SK-N-SH (cell line): Measurements from ENCODE around the gene FAM118A. TPM values are rescaled to one million over a fixed set of nuclear protein-coding genes. Genes with fewer than 3 reads are reported as not detected.
A peak's percentile ranks its signal among the peaks of the same experiment; 100 is the strongest.

Experiments
- CTCF ChIA-PET: fragments of 300-600, 350-600 bp; formaldehyde crosslinking; extraction: SDS; loops from one replicate; lab custom pipeline; 2021; lab: Yijun Ruan, JAX
- POLR2A ChIA-PET: fragments of 350-600 bp; sonication (Branson Sonifier 250); formaldehyde crosslinking; extraction: SDS; loops from one replicate; lab custom pipeline; 2020; ENCODE audit warnings: antibody characterized with exemption, inconsistent platforms; lab: Yijun Ruan, JAX
- DNase-seq: peaks from one replicate; pipeline ENCODE4 v3.0.0; 2012
- H2AFZ ChIP-seq: fragments of 200-600 bp; sonication (generic); 2 replicates; pipeline ENCODE4 v1.8.1; 2016; ENCODE audit warnings: antibody characterized with exemption, mild to moderate bottlenecking, low read depth
- H3F3A ChIP-seq: fragments of 200-600 bp; sonication (generic); replicated peaks from 2 replicates; pipeline ENCODE3; 2016; ENCODE audit warnings: antibody characterized with exemption, mild to moderate bottlenecking; ENCODE audit not compliant: insufficient read depth
- H3K27ac ChIP-seq, 2 experiments: fragments of 200-500 bp in 1 of 2; fragments of 200-600 bp in 1 of 2; sonication (Bioruptor generic) in 1 of 2; sonication (generic), shearing (Covaris generic) in 1 of 2; 2 replicates each; pipeline versions ENCODE4 v1.5.1 to v1.6.1; 2014 to 2016; ENCODE audit warnings: low read depth in 2 of 2, inconsistent platforms in 1 of 2, low read length in 1 of 2, mild to moderate bottlenecking in 1 of 2, mixed read lengths in 1 of 2
- H3K27me3 ChIP-seq: fragments of 200-600 bp; sonication (generic), shearing (Covaris generic); 2 replicates; pipeline ENCODE4 v1.6.1; 2016; ENCODE audit warnings: mixed run types; ENCODE audit not compliant: insufficient read depth
- H3K36me3 ChIP-seq, 2 experiments: fragments of 200-500 bp in 1 of 2; fragments of 200-600 bp in 1 of 2; sonication (Bioruptor generic) in 1 of 2; sonication (generic) in 1 of 2; replicated peaks in 1 of 2; 2 replicates each; pipeline versions ENCODE3 to v1.5.1; 2014 to 2016; ENCODE audit warnings: low read length in 1 of 2, mild to moderate bottlenecking in 1 of 2; ENCODE audit not compliant: insufficient read depth in 2 of 2, control insufficient read depth in 1 of 2
- H3K4me1 ChIP-seq, 2 experiments: fragments of 200-500 bp in 1 of 2; fragments of 200-600 bp in 1 of 2; sonication (Bioruptor generic) in 1 of 2; sonication (generic), shearing (Covaris generic) in 1 of 2; 2 replicates each; pipeline versions ENCODE4 v1.5.1 to v1.6.1; 2014 to 2016; ENCODE audit warnings: low read depth in 1 of 2, low read length in 1 of 2, mixed run types in 1 of 2; ENCODE audit not compliant: insufficient read depth in 2 of 2, control insufficient read depth in 1 of 2
- H3K4me2 ChIP-seq: fragments of 200-600 bp; sonication (generic), shearing (Covaris generic); 2 replicates; pipeline ENCODE4 v1.6.1; 2017; ENCODE audit warnings: mixed run types
- H3K4me3 ChIP-seq, 2 experiments: fragments of 200-500 bp in 1 of 2; fragments of 200-600 bp in 1 of 2; sonication (Bioruptor generic) in 1 of 2; sonication (generic), shearing (Covaris generic) in 1 of 2; 2 replicates each; pipeline versions ENCODE4 v1.5.1 to v1.8.1; 2014 to 2016; ENCODE audit warnings: low read depth in 2 of 2, inconsistent platforms in 1 of 2, low read length in 1 of 2, mild to moderate bottlenecking in 1 of 2, mixed read lengths in 1 of 2, moderate library complexity in 1 of 2
- H3K79me2 ChIP-seq: fragments of 200-600 bp; sonication (generic); 2 replicates; pipeline ENCODE4 v1.8.1; 2017; ENCODE audit warnings: mild to moderate bottlenecking; ENCODE audit not compliant: insufficient read depth
- H3K9ac ChIP-seq: fragments of 200-600 bp; sonication (generic); 2 replicates; pipeline ENCODE4 v1.6.1; 2017; ENCODE audit warnings: mixed run types
- H3K9me2 ChIP-seq: fragments of 200-600 bp; sonication (generic); 2 replicates; pipeline ENCODE4 v1.6.1; 2017; ENCODE audit warnings: mixed run types
- H3K9me3 ChIP-seq: fragments of 200-600 bp; sonication (generic); 2 replicates; pipeline ENCODE4 v1.6.1; 2017; ENCODE audit warnings: mixed run types, mild to moderate bottlenecking, moderate library complexity
- H4K20me1 ChIP-seq: fragments of 200-600 bp; sonication (generic); 2 replicates; pipeline ENCODE4 v1.6.1; 2017; ENCODE audit warnings: mild to moderate bottlenecking, mixed run types; ENCODE audit not compliant: insufficient read depth
- CHD2 ChIP-seq: fragments of 150-350 bp; IDR thresholded peaks from 2 replicates; pipeline ENCODE4 v1.6.1; 2018; ENCODE audit warnings: low read length; ENCODE audit not compliant: partially characterized antibody
- EP300 ChIP-seq, 2 experiments: IDR thresholded peaks; 2 replicates each; pipeline versions ENCODE4 v1.4.0 to v1.6.1; 2012; ENCODE audit warnings: borderline replicate concordance in 1 of 2, low read depth in 1 of 2, low read length in 1 of 2
- FOSL2 ChIP-seq: IDR thresholded peaks from 2 replicates; pipeline ENCODE4 v1.4.0; 2012; ENCODE audit warnings: low read depth, mild to moderate bottlenecking, moderate library complexity, borderline replicate concordance
- FOXJ3 ChIP-seq: sonication (generic); formaldehyde crosslinking; IDR thresholded peaks from 2 replicates; pipeline ENCODE4 v1.5.1; 2020; ENCODE audit warnings: mild to moderate bottlenecking, missing genetic modification reagents
- FOXM1 ChIP-seq: IDR thresholded peaks from 2 replicates; pipeline ENCODE4 v1.4.0; 2012; ENCODE audit warnings: low read depth, mild to moderate bottlenecking
- GATA2 ChIP-seq: sonication (generic); formaldehyde crosslinking; IDR thresholded peaks from 2 replicates; pipeline ENCODE4 v1.5.0; 2020; ENCODE audit warnings: mild to moderate bottlenecking, missing genetic modification reagents
- MXI1 ChIP-seq: IDR thresholded peaks from 2 replicates; pipeline ENCODE4 v1.6.1; 2012; ENCODE audit warnings: mild to moderate bottlenecking, low read depth, low read length, improper control_type of control experiment
- NRF1 ChIP-seq: IDR thresholded peaks from 2 replicates; pipeline ENCODE4 v1.6.1; 2012; ENCODE audit warnings: low read depth, mild to moderate bottlenecking, low read length
- POLR2AphosphoS5 ChIP-seq: IDR thresholded peaks from 2 replicates; pipeline ENCODE4 v1.6.1; 2012; ENCODE audit warnings: low read depth, low read length
- RAD21 ChIP-seq: IDR thresholded peaks from 2 replicates; pipeline ENCODE4 v1.6.1; 2012; ENCODE audit warnings: mild to moderate bottlenecking, low read length
- RCOR1 ChIP-seq: fragments of 150-350 bp; IDR thresholded peaks from 2 replicates; pipeline ENCODE4 v1.6.1; 2017; ENCODE audit warnings: antibody characterized with exemption, low read length
- REST ChIP-seq: IDR thresholded peaks from 2 replicates; pipeline ENCODE4 v1.6.1; 2012; ENCODE audit warnings: mild to moderate bottlenecking, low read depth, low read length, moderate library complexity
- RFX5 ChIP-seq: IDR thresholded peaks from 2 replicates; pipeline ENCODE4 v1.6.1; 2012; ENCODE audit warnings: mild to moderate bottlenecking, improper control_type of control experiment, low read length
- RXRA ChIP-seq: IDR thresholded peaks from 2 replicates; pipeline ENCODE4 v1.4.0; 2012; ENCODE audit warnings: low read depth, mild to moderate bottlenecking, borderline replicate concordance
- SIN3A ChIP-seq: IDR thresholded peaks from 2 replicates; pipeline ENCODE4 v1.6.1; 2012; ENCODE audit warnings: low read depth, mild to moderate bottlenecking, low read length, moderate library complexity, borderline replicate concordance
- SMC3 ChIP-seq: IDR thresholded peaks from 2 replicates; pipeline ENCODE4 v1.6.1; 2012; ENCODE audit warnings: low read depth, low read length, improper control_type of control experiment
- TAF1 ChIP-seq: IDR thresholded peaks from 2 replicates; pipeline ENCODE4 v1.6.1; 2012; ENCODE audit warnings: low read depth, mild to moderate bottlenecking, low read length, moderate library complexity, borderline replicate concordance
- TEAD4 ChIP-seq: IDR thresholded peaks from 2 replicates; pipeline ENCODE4 v1.4.0; 2012; ENCODE audit warnings: mild to moderate bottlenecking, borderline replicate concordance; ENCODE audit not compliant: insufficient read depth
- USF1 ChIP-seq: IDR thresholded peaks from 2 replicates; pipeline ENCODE4 v1.4.0; 2012; ENCODE audit warnings: low read depth, borderline replicate concordance
- WGBS: methylation state at CpG from one replicate; pipeline ENCODE4 v1.1.6; 2017; ENCODE audit warnings: low lambda C conversion rate; 5-methylcytosine and 5-hydroxymethylcytosine counted together
- polyA plus RNA-seq, 3 experiments: library from polyadenylated mRNA; depleted of rRNA; stranded (reverse); fragments of >200 nt; gene quantifications; 2 replicates each; pipeline ENCODE4 v1.2.3, GENCODE V29; 2012
- TF ChIP-seq, protein P1 (sequence below): IDR thresholded peaks from 2 replicates; pipeline ENCODE4 v1.4.0; 2012; ENCODE audit warnings: low read depth, borderline replicate concordance
- TF ChIP-seq, protein P2 (sequence below): IDR thresholded peaks from 2 replicates; pipeline ENCODE4; 2012
- TF ChIP-seq, protein P3 (sequence below): fragments of 200-600 bp; sonication (generic); IDR thresholded peaks from 2 replicates; pipeline ENCODE4 v1.6.1; 2017; ENCODE audit warnings: antibody characterized with exemption, mild to moderate bottlenecking, moderate library complexity
- TF ChIP-seq, protein P4 (sequence below): fragments of 150-350 bp; IDR thresholded peaks from 2 replicates; pipeline ENCODE4 v1.6.1; 2017; ENCODE audit warnings: antibody characterized with exemption, low read length, low read depth, borderline replicate concordance

The FAM118A gene
- polyA plus RNA-seq, 1 of the 3 experiments (the other 2 are of a cell fraction): 11.3 TPM

DNA sequence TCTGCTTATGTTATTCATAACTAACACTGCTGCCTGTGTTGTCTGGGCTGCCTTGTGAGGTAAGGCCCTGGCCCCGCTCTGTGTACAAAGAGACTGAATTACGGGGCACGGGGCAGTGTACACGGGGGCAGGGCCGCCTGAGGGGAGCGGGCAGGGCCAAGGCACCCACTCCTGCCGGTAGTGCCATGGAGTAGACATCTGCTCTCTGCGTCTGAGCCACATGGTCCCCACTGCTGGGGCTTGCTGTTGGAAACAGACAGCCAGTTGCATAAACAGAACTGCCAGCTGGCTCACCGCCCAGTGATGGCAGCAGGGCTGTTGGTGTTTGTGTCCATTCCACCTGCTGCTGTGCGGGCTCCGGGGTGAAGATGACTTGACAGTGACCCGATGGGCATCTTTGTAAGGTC, 19.8 kb downstream of the FAM118A start:
- peak overlapping the region; percentile 17 to 95; a peak in 3 of 4 replicates for H3K27ac ChIP-seq
- peaks cover 0 to 24% of the 10 kb centered on the region in 2 experiments for H3K36me3 ChIP-seq
- no peaks in the 10 kb centered on the region for H3K79me2 ChIP-seq
- H3K4me3 ChIP-seq: no peak overlapping the region
- H3K4me1 ChIP-seq: peaks cover 0 to 34% of the 10 kb centered on the region in 2 experiments; a peak in 2 of 4 replicates
- peaks cover 6% of the 10 kb centered on the region for H3F3A ChIP-seq
- H3K9ac ChIP-seq: no peak overlapping the region
- no peaks in the 10 kb centered on the region for H3K9me2 ChIP-seq
- H4K20me1 ChIP-seq: no peaks in the 10 kb centered on the region
- WGBS: 56% methylated on average over 11 of the region's 12 CpGs
- CTCF ChIA-PET: interaction anchor here (1.1 kb wide), 1 partner anchor 112 kb away, joined by 3 read pairs; no protein-coding TSS in a partner anchor
- peak; percentile 94 for DNase-seq
- H3K27me3 ChIP-seq: no peaks in the 10 kb centered on the region
- H2AFZ ChIP-seq: no peak overlapping the region
- POLR2A ChIA-PET: interaction anchor here (0.7 kb wide), 1 partner anchor 10 kb away, joined by 3 read pairs; no protein-coding TSS in a partner anchor
- TF ChIP-seq, protein P1, sequence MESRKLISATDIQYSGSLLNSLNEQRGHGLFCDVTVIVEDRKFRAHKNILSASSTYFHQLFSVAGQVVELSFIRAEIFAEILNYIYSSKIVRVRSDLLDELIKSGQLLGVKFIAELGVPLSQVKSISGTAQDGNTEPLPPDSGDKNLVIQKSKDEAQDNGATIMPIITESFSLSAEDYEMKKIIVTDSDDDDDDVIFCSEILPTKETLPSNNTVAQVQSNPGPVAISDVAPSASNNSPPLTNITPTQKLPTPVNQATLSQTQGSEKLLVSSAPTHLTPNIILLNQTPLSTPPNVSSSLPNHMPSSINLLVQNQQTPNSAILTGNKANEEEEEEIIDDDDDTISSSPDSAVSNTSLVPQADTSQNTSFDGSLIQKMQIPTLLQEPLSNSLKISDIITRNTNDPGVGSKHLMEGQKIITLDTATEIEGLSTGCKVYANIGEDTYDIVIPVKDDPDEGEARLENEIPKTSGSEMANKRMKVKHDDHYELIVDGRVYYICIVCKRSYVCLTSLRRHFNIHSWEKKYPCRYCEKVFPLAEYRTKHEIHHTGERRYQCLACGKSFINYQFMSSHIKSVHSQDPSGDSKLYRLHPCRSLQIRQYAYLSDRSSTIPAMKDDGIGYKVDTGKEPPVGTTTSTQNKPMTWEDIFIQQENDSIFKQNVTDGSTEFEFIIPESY: no peak
- TF ChIP-seq REST (no peak), RXRA (no peak), TAF1 (no peak), MXI1 (peak; percentile 97), RAD21 (peak; percentile 24; the same call in 1 of the 2 replicates), SMC3 (no peak; the same call in 1 of the 2 replicates), POLR2AphosphoS5 (no peak), USF1 (no peak), GATA2 (CRISPR knock-in tag) (peak; percentile 38; the same call in 1 of the 2 replicates), RFX5 (no peak), CHD2 (peak; percentile 93), EP300 (IDR thresholded peaks at IDR 0.05; ENCODE audit: borderline replicate concordance in 1 of 2, low read depth in 1 of 2, low read length in 1 of 2) (peak in 1 of 2 experiments; percentile 92; a peak in 2 of 4 replicates), FOXJ3 (CRISPR knock-in tag) (peak; percentile 98), RCOR1 (peak; percentile 93), NRF1 (no peak), SIN3A (0 out of 2 replicates have a peak, but pooled peaks have one; percentile 45), TEAD4 (no peak), FOSL2 (no peak), FOXM1 (no peak)
- TF ChIP-seq, protein P2, sequence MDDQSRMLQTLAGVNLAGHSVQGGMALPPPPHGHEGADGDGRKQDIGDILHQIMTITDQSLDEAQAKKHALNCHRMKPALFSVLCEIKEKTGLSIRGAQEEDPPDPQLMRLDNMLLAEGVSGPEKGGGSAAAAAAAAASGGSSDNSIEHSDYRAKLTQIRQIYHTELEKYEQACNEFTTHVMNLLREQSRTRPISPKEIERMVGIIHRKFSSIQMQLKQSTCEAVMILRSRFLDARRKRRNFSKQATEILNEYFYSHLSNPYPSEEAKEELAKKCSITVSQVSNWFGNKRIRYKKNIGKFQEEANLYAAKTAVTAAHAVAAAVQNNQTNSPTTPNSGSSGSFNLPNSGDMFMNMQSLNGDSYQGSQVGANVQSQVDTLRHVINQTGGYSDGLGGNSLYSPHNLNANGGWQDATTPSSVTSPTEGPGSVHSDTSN: no peak
- TF ChIP-seq, protein P3, sequence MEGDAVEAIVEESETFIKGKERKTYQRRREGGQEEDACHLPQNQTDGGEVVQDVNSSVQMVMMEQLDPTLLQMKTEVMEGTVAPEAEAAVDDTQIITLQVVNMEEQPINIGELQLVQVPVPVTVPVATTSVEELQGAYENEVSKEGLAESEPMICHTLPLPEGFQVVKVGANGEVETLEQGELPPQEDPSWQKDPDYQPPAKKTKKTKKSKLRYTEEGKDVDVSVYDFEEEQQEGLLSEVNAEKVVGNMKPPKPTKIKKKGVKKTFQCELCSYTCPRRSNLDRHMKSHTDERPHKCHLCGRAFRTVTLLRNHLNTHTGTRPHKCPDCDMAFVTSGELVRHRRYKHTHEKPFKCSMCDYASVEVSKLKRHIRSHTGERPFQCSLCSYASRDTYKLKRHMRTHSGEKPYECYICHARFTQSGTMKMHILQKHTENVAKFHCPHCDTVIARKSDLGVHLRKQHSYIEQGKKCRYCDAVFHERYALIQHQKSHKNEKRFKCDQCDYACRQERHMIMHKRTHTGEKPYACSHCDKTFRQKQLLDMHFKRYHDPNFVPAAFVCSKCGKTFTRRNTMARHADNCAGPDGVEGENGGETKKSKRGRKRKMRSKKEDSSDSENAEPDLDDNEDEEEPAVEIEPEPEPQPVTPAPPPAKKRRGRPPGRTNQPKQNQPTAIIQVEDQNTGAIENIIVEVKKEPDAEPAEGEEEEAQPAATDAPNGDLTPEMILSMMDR: no peak
- TF ChIP-seq, protein P4, sequence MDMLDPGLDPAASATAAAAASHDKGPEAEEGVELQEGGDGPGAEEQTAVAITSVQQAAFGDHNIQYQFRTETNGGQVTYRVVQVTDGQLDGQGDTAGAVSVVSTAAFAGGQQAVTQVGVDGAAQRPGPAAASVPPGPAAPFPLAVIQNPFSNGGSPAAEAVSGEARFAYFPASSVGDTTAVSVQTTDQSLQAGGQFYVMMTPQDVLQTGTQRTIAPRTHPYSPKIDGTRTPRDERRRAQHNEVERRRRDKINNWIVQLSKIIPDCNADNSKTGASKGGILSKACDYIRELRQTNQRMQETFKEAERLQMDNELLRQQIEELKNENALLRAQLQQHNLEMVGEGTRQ: no peak
- TF ChIP-seq, all 33 proteins: peak for 8
- Histone ChIP-seq H3K4me2 (no peak overlapping the region), H3K9me3 (no peaks in the 10 kb centered on the region)
